Breast epithelium (tissue), 4 donors: ENCODE measurements around the gene PRRX2. TPM values are rescaled to one million over a fixed set of nuclear protein-coding genes. Genes with fewer than 3 reads are reported as not detected.

Experiments
- DNase-seq, 2 donors: peaks; one replicate each; pipeline ENCODE4 v3.0.0-alpha.2; 2019; ENCODE audit warnings: low spot score in 2 of 2
- H3K27ac ChIP-seq, 2 donors: fragments of 200-600 bp; sonication (generic) in 1 of 2; one replicate each; pipeline ENCODE4 v1.5.1; 2016 to 2019; ENCODE audit warnings: mild to moderate bottlenecking in 1 of 2
- H3K27me3 ChIP-seq, 2 donors: fragments of 200-600 bp; sonication (generic) in 1 of 2; one replicate each; pipeline versions ENCODE4 v1.5.1 to v1.6.0; 2017 to 2019; ENCODE audit warnings: control low read depth in 1 of 2, mild to moderate bottlenecking in 1 of 2
- H3K36me3 ChIP-seq: fragments of 200-600 bp; one replicate; pipeline ENCODE4 v1.5.1; 2019
- H3K4me1 ChIP-seq, 2 donors: fragments of 200-600 bp; sonication (generic); one replicate each; pipeline ENCODE4 v1.5.1; 2016 to 2019; ENCODE audit warnings: control low read depth in 1 of 2
- H3K4me3 ChIP-seq, 3 donors: fragments of 200-600 bp; sonication (generic); 1 replicate in 2 of 3; 2 replicates in 1 of 3; pipeline ENCODE4 v1.5.1; 2016 to 2019; ENCODE audit warnings: mild to moderate bottlenecking in 3 of 3, moderate library complexity in 2 of 3
- H3K9me3 ChIP-seq, 2 donors: fragments of 200-600 bp; sonication (generic) in 1 of 2; one replicate each; pipeline ENCODE4 v1.5.1; 2016 to 2019; ENCODE audit warnings: control low read depth in 1 of 2
- CTCF ChIP-seq, 3 donors: fragments of 450-650 bp; IDR thresholded peaks; one replicate each; pipeline ENCODE4 v1.5.1; 2016 to 2017; ENCODE audit warnings: antibody characterized with exemption in 3 of 3, mild to moderate bottlenecking in 3 of 3, moderate library complexity in 3 of 3
- POLR2A ChIP-seq: fragments of 450-650 bp; IDR thresholded peaks from one replicate; pipeline ENCODE4 v1.6.1; 2016; ENCODE audit warnings: antibody characterized with exemption, mild to moderate bottlenecking, moderate library complexity
- POLR2AphosphoS5 ChIP-seq, 3 donors: sonication (generic); formaldehyde crosslinking; IDR thresholded peaks; one replicate each; pipeline ENCODE4 v1.6.1; 2017; ENCODE audit warnings: antibody characterized with exemption in 3 of 3
- intact Hi-C: fragments of 100-400 bp; cut with DNase I; formaldehyde crosslinking; loops from one replicate; pipeline ENCODE4 v1.15.1; 2023; ENCODE audit warnings: low total_unique reads
- total RNA-seq, 3 donors: library from RNA; depleted of rRNA; stranded (reverse); fragments of >200 nt; gene quantifications; one replicate each; pipeline ENCODE4 v1.1.0, GENCODE V29; 2016

Gene PRRX2
- total RNA-seq, 3 donors from 2014 or later: 4.4 to 35.1 (median 9.9) TPM

DNA sequence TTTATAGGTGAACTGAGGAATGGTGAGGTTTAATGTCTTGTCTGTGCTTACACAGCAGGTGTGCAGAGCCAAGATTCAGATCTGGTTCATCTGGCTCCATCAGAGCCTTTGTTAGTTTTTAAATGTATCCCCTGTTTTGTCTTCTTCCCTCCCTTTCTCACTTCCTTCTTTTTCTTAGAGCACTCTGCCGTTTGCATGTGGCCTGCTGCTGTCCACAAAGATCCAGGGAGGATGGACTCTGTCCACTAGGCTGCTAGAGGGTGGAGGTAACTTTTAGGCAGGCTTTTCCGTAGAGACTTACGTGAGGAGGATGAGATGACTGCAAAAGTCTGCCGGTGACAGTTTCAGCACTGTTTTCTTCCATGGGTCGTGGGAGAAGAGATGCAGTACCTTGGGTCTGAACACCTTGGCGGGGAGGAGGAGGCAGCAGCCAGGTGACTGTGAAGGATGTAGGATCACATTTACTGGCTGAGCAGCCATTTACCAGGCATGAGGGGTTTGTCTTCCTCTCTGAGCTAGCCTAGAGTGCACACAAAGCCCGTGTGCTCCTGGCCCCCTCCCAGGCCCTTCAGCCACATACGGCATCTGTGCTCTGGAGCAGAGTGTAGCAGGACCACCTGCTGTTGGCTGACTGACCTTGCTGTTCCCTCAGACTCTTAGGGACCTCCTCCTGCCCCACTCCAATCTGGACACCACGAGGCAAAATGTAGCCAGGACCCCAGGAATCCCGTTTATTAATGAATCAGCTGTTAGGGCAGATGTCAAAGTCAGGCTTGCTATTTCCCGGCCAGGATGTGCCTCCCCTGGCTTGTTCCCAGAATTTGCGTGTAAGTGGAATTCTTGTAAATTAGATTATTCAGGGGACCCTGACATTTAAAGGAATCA, 37.6 kb upstream of the PRRX2 start:
- Histone ChIP-seq H3K27ac (peak overlapping the region; percentile 86 to 90), H3K36me3 (no peaks in the 10 kb centered on the region), H3K4me1 (peaks cover 11 to 34% of the 10 kb centered on the region in 2 donors), H3K9me3 (no peaks in the 10 kb centered on the region), H3K27me3 (no peaks in the 10 kb centered on the region), H3K4me3 (peak overlapping the region; percentile 64 to 79 (median 67))
- no peak for DNase-seq
- TF ChIP-seq CTCF (IDR thresholded peaks at IDR 0.05) (no peak), POLR2AphosphoS5 (IDR thresholded peaks at IDR 0.05) (no peak)
- intact Hi-C loops: no loop called here

DNA sequence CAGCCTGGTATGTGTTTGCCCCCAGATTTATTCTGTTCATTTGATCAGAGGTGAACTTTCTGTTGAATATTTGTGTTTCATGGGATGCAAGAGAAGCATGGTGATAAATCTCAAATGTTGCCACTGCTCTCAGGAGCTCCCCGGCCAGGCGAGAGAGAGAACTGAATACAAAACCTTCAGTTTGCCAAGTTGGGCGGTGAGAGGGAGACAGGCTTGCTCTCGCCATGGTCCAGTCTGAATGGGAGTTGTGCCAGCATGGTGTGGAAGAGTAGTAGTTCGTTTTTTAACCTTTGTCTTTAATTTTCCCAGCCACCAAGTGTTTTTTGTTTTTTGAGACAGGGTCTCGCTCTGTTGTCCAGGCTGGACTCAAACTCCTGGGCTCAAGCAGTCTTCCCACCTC, 36.7 kb upstream of the PRRX2 start:
- H3K27me3 ChIP-seq: no peaks in the 10 kb centered on the region
- no peaks in the 10 kb centered on the region for H3K9me3 ChIP-seq
- H3K27ac ChIP-seq: no peak overlapping the region
- H3K4me1 ChIP-seq: peaks cover 11 to 34% of the 10 kb centered on the region in 2 donors
- intact Hi-C loops: no loop called here
- H3K36me3 ChIP-seq: no peaks in the 10 kb centered on the region
- peak overlapping the region in 1 of 3 donors; percentile 79 for H3K4me3 ChIP-seq
- DNase-seq: no peak
- TF ChIP-seq POLR2A: no peak
- no peak for TF ChIP-seq POLR2AphosphoS5 (IDR thresholded peaks at IDR 0.05)
- no peak for TF ChIP-seq CTCF (IDR thresholded peaks at IDR 0.05)

- TF ChIP-seq POLR2A (no peak), POLR2AphosphoS5 (IDR thresholded peaks at IDR 0.05) (no peak), CTCF (IDR thresholded peaks at IDR 0.05) (no peak)
- Histone ChIP-seq H3K9me3 (no peaks in the 10 kb centered on the region), H3K36me3 (no peaks in the 10 kb centered on the region), H3K4me1 (peaks cover 11 to 34% of the 10 kb centered on the region in 2 donors), H3K4me3 (no peak overlapping the region), H3K27ac (no peak overlapping the region), H3K27me3 (no peaks in the 10 kb centered on the region)
- no peak for DNase-seq
- intact Hi-C loops: no loop called here
Measured at GRCh38 chr9:129629251-129629820, 36.1 kb upstream of the PRRX2 start.

DNA sequence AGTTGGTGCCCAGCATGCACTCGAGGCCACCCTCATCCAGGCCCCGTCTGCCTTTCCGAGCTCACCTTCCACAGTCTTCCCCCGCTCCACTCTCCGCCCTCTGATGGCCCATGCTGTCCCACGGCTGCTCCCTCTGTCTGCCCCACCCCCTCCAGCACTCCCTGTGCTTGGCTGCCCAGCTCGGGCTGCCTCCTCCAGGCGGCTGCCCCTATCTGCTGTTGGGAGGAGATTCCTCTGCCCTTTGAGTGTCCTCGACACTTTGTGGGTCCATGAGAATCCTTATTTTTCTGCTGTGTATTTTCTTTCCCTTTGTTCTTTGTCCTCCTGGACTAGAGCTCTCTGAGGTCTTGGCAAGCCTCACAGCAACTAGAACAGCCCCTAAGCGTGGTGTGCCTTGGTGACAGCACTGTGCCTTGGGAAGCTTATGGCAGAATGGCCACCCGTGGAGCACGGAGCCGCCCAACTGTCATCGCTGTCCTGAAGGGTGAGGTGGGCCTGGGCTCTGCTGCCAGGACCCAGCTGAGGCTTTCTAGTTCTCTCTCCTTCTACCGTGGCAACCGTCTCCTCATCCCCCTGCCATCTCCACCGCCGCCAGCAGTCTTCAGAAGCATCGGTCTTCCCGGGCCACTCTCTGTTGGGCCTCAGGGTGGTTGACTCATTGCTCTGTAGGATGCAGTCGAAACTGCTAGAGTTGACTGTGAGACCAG, 34.3 kb upstream of the PRRX2 start:
- peak overlapping the region in 1 of 3 donors; percentile 46 for H3K4me3 ChIP-seq
- no peak for DNase-seq
- peak overlapping the region; percentile 70 to 80 for H3K27ac ChIP-seq
- H3K36me3 ChIP-seq: no peaks in the 10 kb centered on the region
- no peaks in the 10 kb centered on the region for H3K27me3 ChIP-seq
- H3K4me1 ChIP-seq: peaks cover 11 to 34% of the 10 kb centered on the region in 2 donors
- no peaks in the 10 kb centered on the region for H3K9me3 ChIP-seq
- peak in 1 of 3 donors; percentile 16 for TF ChIP-seq CTCF (IDR thresholded peaks at IDR 0.05)
- no peak for TF ChIP-seq POLR2AphosphoS5 (IDR thresholded peaks at IDR 0.05)
- intact Hi-C loops: no loop called here
